Measurements from ENCODE around the gene OR2T3. TPM values are rescaled to one million over a fixed set of nuclear protein-coding genes. Genes with fewer than 3 reads are reported as not detected.
"Not testable (repeated sequence)": the region's sequence is repeated elsewhere in the genome, so short reads cannot be mapped to it uniquely, and the experiment has no call there.

Gene OR2T3
- not detected for total RNA-seq

- H3K36me3 Mint-ChIP-seq (ENCODE audit: low read depth); H3K27me3 Mint-ChIP-seq; H3K4me1 Mint-ChIP-seq; DNase-seq; CTCF ChIA-PET; H3K4me3 Mint-ChIP-seq; H3K9me3 Mint-ChIP-seq; H3K27ac Mint-ChIP-seq; POLR2A ChIA-PET: not testable (repeated sequence)
Measured at GRCh38 chr1:248473051-248473450, at the start of gene OR2T3. TSS of gene OR2T3 (plus strand) at chr1:248473351. CDS start at chr1:248473351, 0 bp downstream.

- H3K27ac Mint-ChIP-seq; H3K36me3 Mint-ChIP-seq (ENCODE audit: low read depth); H3K4me1 Mint-ChIP-seq; CTCF ChIA-PET; DNase-seq; POLR2A ChIA-PET; H3K4me3 Mint-ChIP-seq; H3K27me3 Mint-ChIP-seq; H3K9me3 Mint-ChIP-seq: not testable (repeated sequence)
Measured at GRCh38 chr1:248427526-248428191, 45.5 kb upstream of the OR2T3 start.

GRCh38 chr1:248428192-248428533 lies 45.0 kb upstream of the OR2T3 start:
- CTCF ChIA-PET; H3K27ac Mint-ChIP-seq; H3K36me3 Mint-ChIP-seq (ENCODE audit: low read depth); H3K4me3 Mint-ChIP-seq; DNase-seq; H3K4me1 Mint-ChIP-seq; POLR2A ChIA-PET; H3K27me3 Mint-ChIP-seq; H3K9me3 Mint-ChIP-seq: not testable (repeated sequence)

- H3K27ac Mint-ChIP-seq; DNase-seq; CTCF ChIA-PET; H3K36me3 Mint-ChIP-seq (ENCODE audit: low read depth); H3K4me3 Mint-ChIP-seq; POLR2A ChIA-PET; H3K4me1 Mint-ChIP-seq; H3K9me3 Mint-ChIP-seq; H3K27me3 Mint-ChIP-seq: not testable (repeated sequence)
Measured at GRCh38 chr1:248431683-248432082, 41.5 kb upstream of the OR2T3 start.

GRCh38 chr1:248432201-248432600 lies 41.0 kb upstream of the OR2T3 start:
- CTCF ChIA-PET; H3K9me3 Mint-ChIP-seq; H3K4me1 Mint-ChIP-seq; H3K36me3 Mint-ChIP-seq (ENCODE audit: low read depth); H3K4me3 Mint-ChIP-seq; DNase-seq; H3K27ac Mint-ChIP-seq; POLR2A ChIA-PET; H3K27me3 Mint-ChIP-seq: not testable (repeated sequence)

- H3K4me3 Mint-ChIP-seq; DNase-seq; H3K27me3 Mint-ChIP-seq; CTCF ChIA-PET; H3K4me1 Mint-ChIP-seq; POLR2A ChIA-PET; H3K9me3 Mint-ChIP-seq; H3K36me3 Mint-ChIP-seq (ENCODE audit: low read depth); H3K27ac Mint-ChIP-seq: not testable (repeated sequence)
Measured at GRCh38 chr1:248433811-248434415, 39.2 kb upstream of the OR2T3 start.

- DNase-seq; H3K4me3 Mint-ChIP-seq; CTCF ChIA-PET; H3K9me3 Mint-ChIP-seq; H3K27me3 Mint-ChIP-seq; POLR2A ChIA-PET; H3K4me1 Mint-ChIP-seq; H3K36me3 Mint-ChIP-seq (ENCODE audit: low read depth); H3K27ac Mint-ChIP-seq: not testable (repeated sequence)
Measured at GRCh38 chr1:248434913-248435312, 38.2 kb upstream of the OR2T3 start.

- H3K27me3 Mint-ChIP-seq; CTCF ChIA-PET; H3K9me3 Mint-ChIP-seq; DNase-seq; H3K36me3 Mint-ChIP-seq (ENCODE audit: low read depth); H3K4me3 Mint-ChIP-seq; POLR2A ChIA-PET; H3K4me1 Mint-ChIP-seq; H3K27ac Mint-ChIP-seq: not testable (repeated sequence)
Measured at GRCh38 chr1:248436303-248436702, 36.8 kb upstream of the OR2T3 start.

- H3K4me1 Mint-ChIP-seq; H3K27ac Mint-ChIP-seq; H3K36me3 Mint-ChIP-seq (ENCODE audit: low read depth); H3K9me3 Mint-ChIP-seq; H3K4me3 Mint-ChIP-seq; POLR2A ChIA-PET; CTCF ChIA-PET; H3K27me3 Mint-ChIP-seq; DNase-seq: not testable (repeated sequence)
Measured at GRCh38 chr1:248438668-248439067, 34.5 kb upstream of the OR2T3 start.

- H3K4me3 Mint-ChIP-seq; DNase-seq; H3K27ac Mint-ChIP-seq; CTCF ChIA-PET; H3K36me3 Mint-ChIP-seq (ENCODE audit: low read depth); H3K9me3 Mint-ChIP-seq; POLR2A ChIA-PET; H3K27me3 Mint-ChIP-seq; H3K4me1 Mint-ChIP-seq: not testable (repeated sequence)
Measured at GRCh38 chr1:248439283-248439682, 33.9 kb upstream of the OR2T3 start.

- CTCF ChIA-PET; H3K36me3 Mint-ChIP-seq (ENCODE audit: low read depth); H3K9me3 Mint-ChIP-seq; H3K4me1 Mint-ChIP-seq; DNase-seq; H3K4me3 Mint-ChIP-seq; H3K27ac Mint-ChIP-seq; H3K27me3 Mint-ChIP-seq; POLR2A ChIA-PET: not testable (repeated sequence)
Measured at GRCh38 chr1:248442500-248443277, 30.5 kb upstream of the OR2T3 start.

GRCh38 chr1:248444603-248445002 lies 28.5 kb upstream of the OR2T3 start:
- H3K27me3 Mint-ChIP-seq; H3K27ac Mint-ChIP-seq; DNase-seq; H3K36me3 Mint-ChIP-seq (ENCODE audit: low read depth); H3K4me1 Mint-ChIP-seq; CTCF ChIA-PET; H3K9me3 Mint-ChIP-seq; POLR2A ChIA-PET; H3K4me3 Mint-ChIP-seq: not testable (repeated sequence)

GRCh38 chr1:248445399-248445798 lies 27.8 kb upstream of the OR2T3 start, which contains the start of gene OR2T2:
TSS of gene OR2T2 (plus strand) at chr1:248445637. CDS start at chr1:248452798, 7,161 bp downstream.
- H3K27ac Mint-ChIP-seq; H3K36me3 Mint-ChIP-seq (ENCODE audit: low read depth); DNase-seq; H3K4me1 Mint-ChIP-seq; POLR2A ChIA-PET; CTCF ChIA-PET; H3K4me3 Mint-ChIP-seq; H3K9me3 Mint-ChIP-seq; H3K27me3 Mint-ChIP-seq: not testable (repeated sequence)

GRCh38 chr1:248448409-248449074 lies 24.6 kb upstream of the OR2T3 start:
- DNase-seq; H3K27ac Mint-ChIP-seq; H3K27me3 Mint-ChIP-seq; H3K4me1 Mint-ChIP-seq; H3K4me3 Mint-ChIP-seq; POLR2A ChIA-PET; H3K36me3 Mint-ChIP-seq (ENCODE audit: low read depth); CTCF ChIA-PET; H3K9me3 Mint-ChIP-seq: not testable (repeated sequence)
